HepG2 (cell line): ENCODE results near the gene ZNF556. TPM values are rescaled to one million over a fixed set of nuclear protein-coding genes. Genes with fewer than 3 reads are reported as not detected.
A peak's percentile ranks its signal among the peaks of the same experiment; 100 is the strongest.

Experiments used
- FOXC1 ChIP-seq: sonication (generic); formaldehyde crosslinking; IDR thresholded peaks from 2 replicates; pipeline ENCODE4 v1.8.0; 2022; ENCODE audit warnings: mild to moderate bottlenecking, missing genetic modification reagents, borderline replicate concordance
- FOXO4 ChIP-seq: sonication (generic); formaldehyde crosslinking; conservative IDR thresholded peaks from 2 replicates; pipeline ENCODE4 v1.8.1; 2023; ENCODE audit warnings: missing genetic modification reagents
- GABPA ChIP-seq, 2 experiments: IDR thresholded peaks; 2 replicates each; pipeline ENCODE4 v1.6.1; 2011 to 2016; ENCODE audit warnings: low read depth in 2 of 2, low read length in 1 of 2, missing biosample characterization in 1 of 2, missing genetic modification characterization in 1 of 2
- GRHL1 ChIP-seq: sonication (generic); formaldehyde crosslinking; conservative IDR thresholded peaks from 2 replicates; pipeline ENCODE4 v1.8.0; 2022; ENCODE audit warnings: missing genetic modification reagents
- KDM4B ChIP-seq: sonication (generic); formaldehyde crosslinking; IDR thresholded peaks from 2 replicates; pipeline ENCODE4 v1.4.0; 2020; ENCODE audit warnings: missing genetic modification reagents
- MAFF ChIP-seq: IDR thresholded peaks from 2 replicates; pipeline ENCODE4 v1.6.1; 2011; ENCODE audit warnings: low read depth, low read length, improper control_type of control experiment
- MZF1 ChIP-seq: sonication (generic); formaldehyde crosslinking; IDR thresholded peaks from 2 replicates; pipeline ENCODE4 v1.8.1; 2023; ENCODE audit warnings: mild to moderate bottlenecking, missing genetic modification reagents, borderline replicate concordance
- NFIB ChIP-seq: sonication (generic); formaldehyde crosslinking; IDR thresholded peaks from 2 replicates; pipeline ENCODE4 v1.9.0; 2021; ENCODE audit warnings: missing genetic modification reagents, mild to moderate bottlenecking, borderline replicate concordance
- NR2F6 ChIP-seq, 2 experiments: IDR thresholded peaks; 2 replicates each; pipeline ENCODE4 v1.6.1; 2016; ENCODE audit warnings: antibody characterized with exemption in 1 of 2, mild to moderate bottlenecking in 1 of 2
- SOX6 ChIP-seq, 2 experiments: fragments of 450-650 bp in 1 of 2; sonication (generic) in 1 of 2; formaldehyde crosslinking in 1 of 2; IDR thresholded peaks; 2 replicates each; pipeline versions ENCODE4 v1.4.0 to v1.6.1; 2017 to 2020; ENCODE audit warnings: antibody characterized with exemption in 1 of 2, mild to moderate bottlenecking in 1 of 2, missing genetic modification reagents in 1 of 2
- TGIF2 ChIP-seq: IDR thresholded peaks from 2 replicates; pipeline ENCODE4 v1.6.1; 2016; ENCODE audit warnings: control low read depth, missing compliant biosample characterization
- ZMYM4 ChIP-seq: sonication (generic); formaldehyde crosslinking; IDR thresholded peaks from 2 replicates; pipeline ENCODE4 v1.8.1; 2023; ENCODE audit warnings: mild to moderate bottlenecking, missing genetic modification reagents
- ZNF34 ChIP-seq: sonication (generic); formaldehyde crosslinking; IDR thresholded peaks from 2 replicates; pipeline ENCODE4 v1.4.0; 2020; ENCODE audit warnings: mild to moderate bottlenecking, missing genetic modification reagents, borderline replicate concordance
- polyA plus RNA-seq, 8 experiments: library from polyadenylated mRNA; depleted of rRNA in 3 of 8; stranded (reverse) in 7 of 8; unstranded in 1 of 8; fragments of >200 nt; fragmentation: Illumina TruSeq in 4 of 8; extraction: Trizol in 4 of 8; gene quantifications; 2 replicates each; pipeline versions ENCODE4 v1.2.1 to v1.2.3, GENCODE V29; 2011 to 2016; ENCODE audit warnings: low read depth in 4 of 8, missing spikeins in 1 of 8, mixed read lengths in 1 of 8; ENCODE audit not compliant: insufficient read depth in 1 of 8
- total RNA-seq, 5 experiments: library from RNA; depleted of rRNA; stranded (reverse); fragments of >200 nt; fragmentation: Illumina TruSeq; extraction: Trizol; gene quantifications; 2 replicates each; pipeline ENCODE4 v1.2.3, GENCODE V29; 2016; ENCODE audit warnings: low read depth in 1 of 5
- TF ChIP-seq, protein P1 (sequence below): sonication (generic); formaldehyde crosslinking; IDR thresholded peaks from 2 replicates; pipeline ENCODE4 v1.8.1; 2023; ENCODE audit warnings: mild to moderate bottlenecking, moderate library complexity, missing genetic modification reagents
- TF ChIP-seq, protein P2 (sequence below), 2 experiments: sonication (generic) in 1 of 2; formaldehyde crosslinking in 1 of 2; IDR thresholded peaks; 2 replicates each; pipeline versions ENCODE4 v1.6.1 to v1.9.0; 2014 to 2022; ENCODE audit warnings: antibody characterized with exemption in 1 of 2, borderline replicate concordance in 1 of 2, inconsistent platforms in 1 of 2, low read depth in 1 of 2, missing genetic modification reagents in 1 of 2

ZNF556 gene
- total and polyA plus RNA-seq, 2 of the 13 experiments (the other 11 are each of a cell fraction or from before 2014, with no cell fraction given), result 4.2 to 28.6 TPM

GRCh38 chr19:2900296-2901252 is 33.4 kb downstream of the ZNF556 start, which contains the start of gene ZNF57 (continued):
- TF ChIP-seq GRHL1 (CRISPR knock-in tag), result no peak
- TF ChIP-seq ZMYM4 (CRISPR knock-in tag), result no peak; the same call in none of the 2 replicates
- TF ChIP-seq, protein P1, sequence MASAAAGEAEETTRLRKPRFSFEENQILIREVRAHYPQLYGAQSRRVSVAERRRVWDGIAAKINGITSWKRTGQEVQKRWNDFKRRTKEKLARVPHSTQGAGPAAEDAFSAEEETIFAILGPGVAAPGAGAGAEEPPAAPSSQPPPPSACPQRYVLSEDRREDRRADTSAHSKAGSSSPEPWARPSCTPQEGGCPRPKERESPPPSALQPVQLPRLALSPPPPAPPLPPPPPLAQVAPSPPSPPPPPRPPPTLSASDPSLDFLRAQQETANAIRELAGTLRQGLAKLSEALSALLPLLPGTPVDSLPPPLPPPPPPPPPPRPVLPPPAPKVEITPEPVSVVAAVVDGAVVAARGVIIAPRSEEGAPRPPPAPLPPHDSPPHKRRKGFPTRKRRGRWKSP (CRISPR knock-in tag), result no peak; the same call in 1 of the 2 replicates
- no peak for TF ChIP-seq FOXO4 (CRISPR knock-in tag)
- TF ChIP-seq GABPA (IDR thresholded peaks at IDR 0.05; ENCODE audit: low read depth, low read length), result no peak
- TF ChIP-seq GABPA (CRISPR knock-in tag; IDR thresholded peaks at IDR 0.05; ENCODE audit: low read depth), result no peak; the same call in 1 of the 2 replicates
- TF ChIP-seq NFIB (CRISPR knock-in tag), result no peak
- TF ChIP-seq MZF1 (CRISPR knock-in tag), result 0 out of 2 replicates have a peak, but pooled peaks have one; percentile 62
- TF ChIP-seq SOX6 (IDR thresholded peaks at IDR 0.05), result no peak
- peak; percentile 15; the same call in 1 of the 2 replicates for TF ChIP-seq SOX6 (CRISPR knock-in tag; IDR thresholded peaks at IDR 0.05)
- TF ChIP-seq, protein P2, sequence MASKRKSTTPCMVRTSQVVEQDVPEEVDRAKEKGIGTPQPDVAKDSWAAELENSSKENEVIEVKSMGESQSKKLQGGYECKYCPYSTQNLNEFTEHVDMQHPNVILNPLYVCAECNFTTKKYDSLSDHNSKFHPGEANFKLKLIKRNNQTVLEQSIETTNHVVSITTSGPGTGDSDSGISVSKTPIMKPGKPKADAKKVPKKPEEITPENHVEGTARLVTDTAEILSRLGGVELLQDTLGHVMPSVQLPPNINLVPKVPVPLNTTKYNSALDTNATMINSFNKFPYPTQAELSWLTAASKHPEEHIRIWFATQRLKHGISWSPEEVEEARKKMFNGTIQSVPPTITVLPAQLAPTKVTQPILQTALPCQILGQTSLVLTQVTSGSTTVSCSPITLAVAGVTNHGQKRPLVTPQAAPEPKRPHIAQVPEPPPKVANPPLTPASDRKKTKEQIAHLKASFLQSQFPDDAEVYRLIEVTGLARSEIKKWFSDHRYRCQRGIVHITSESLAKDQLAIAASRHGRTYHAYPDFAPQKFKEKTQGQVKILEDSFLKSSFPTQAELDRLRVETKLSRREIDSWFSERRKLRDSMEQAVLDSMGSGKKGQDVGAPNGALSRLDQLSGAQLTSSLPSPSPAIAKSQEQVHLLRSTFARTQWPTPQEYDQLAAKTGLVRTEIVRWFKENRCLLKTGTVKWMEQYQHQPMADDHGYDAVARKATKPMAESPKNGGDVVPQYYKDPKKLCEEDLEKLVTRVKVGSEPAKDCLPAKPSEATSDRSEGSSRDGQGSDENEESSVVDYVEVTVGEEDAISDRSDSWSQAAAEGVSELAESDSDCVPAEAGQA (IDR thresholded peaks at IDR 0.05; ENCODE audit: low read depth), result 0 out of 2 replicates have a peak, but pooled peaks have one; percentile 37
- TF ChIP-seq, protein P2 (CRISPR knock-in tag; IDR thresholded peaks at IDR 0.05; ENCODE audit: borderline replicate concordance), result no peak
- no peak for TF ChIP-seq KDM4B (CRISPR knock-in tag)
- TF ChIP-seq ZNF34 (CRISPR knock-in tag), result no peak
- TF ChIP-seq TGIF2 (CRISPR knock-in tag), result peak; percentile 65; the same call in 1 of the 2 replicates
- no peak for TF ChIP-seq NR2F6 (IDR thresholded peaks at IDR 0.05)
- TF ChIP-seq NR2F6 (CRISPR knock-in tag; IDR thresholded peaks at IDR 0.05), result no peak; the same call in 1 of the 2 replicates
- TF ChIP-seq FOXC1, result no peak; the same call in 1 of the 2 replicates
- no peak for TF ChIP-seq MAFF
